Muscle layer of colon (tissue), 2 donors: Measurements from ENCODE around the gene PPP1R8.

Experiments used
- H3K27ac ChIP-seq: one replicate; pipeline ENCODE4 v1.7.0; 2013; ENCODE audit warnings: low read depth, mild to moderate bottlenecking, low read length, moderate library complexity
- H3K27me3 ChIP-seq, 2 donors: one replicate each; pipeline ENCODE4 v1.7.0; 2013; ENCODE audit warnings: low read length in 2 of 2, mild to moderate bottlenecking in 2 of 2; ENCODE audit not compliant: insufficient read depth in 2 of 2, control insufficient read depth in 1 of 2
- H3K36me3 ChIP-seq: one replicate; pipeline ENCODE4 v1.7.0; 2013; ENCODE audit warnings: mild to moderate bottlenecking, low read length; ENCODE audit not compliant: insufficient read depth
- H3K4me1 ChIP-seq: one replicate; pipeline ENCODE4 v1.7.0; 2013; ENCODE audit warnings: mild to moderate bottlenecking, low read length; ENCODE audit not compliant: insufficient read depth
- H3K4me3 ChIP-seq, 2 donors: one replicate each; pipeline ENCODE4 v1.7.0; 2013; ENCODE audit warnings: low read length in 2 of 2, low read depth in 1 of 2, mild to moderate bottlenecking in 1 of 2, moderate library complexity in 1 of 2
- H3K9ac ChIP-seq: one replicate; pipeline ENCODE4 v1.7.0; 2013; ENCODE audit warnings: low read length
- H3K9me3 ChIP-seq: one replicate; pipeline ENCODE4 v1.7.0; 2013; ENCODE audit warnings: mild to moderate bottlenecking, low read length
- donor health status: abdominal sarcoma.
- donor health status: Adenocarcinoma of cecum.

PPP1R8 gene

GRCh38 chr1:27873671-27874384 is 43.2 kb downstream of the PPP1R8 start:
- Histone ChIP-seq H3K9me3 (no peaks in the 10 kb centered on the region), H3K4me3 (no peak overlapping the region), H3K27me3 (peaks cover 0 to 9% of the 10 kb centered on the region in 2 donors), H3K36me3 (no peaks in the 10 kb centered on the region), H3K27ac (no peak overlapping the region), H3K9ac (no peak overlapping the region), H3K4me1 (peaks cover 4% of the 10 kb centered on the region)

GRCh38 chr1:27876341-27877114 is 45.9 kb downstream of the PPP1R8 start:
- peaks cover 0 to 9% of the 10 kb centered on the region in 2 donors for H3K27me3 ChIP-seq
- no peaks in the 10 kb centered on the region for H3K36me3 ChIP-seq
- no peak overlapping the region for H3K27ac ChIP-seq
- H3K9ac ChIP-seq: no peak overlapping the region
- H3K9me3 ChIP-seq: no peaks in the 10 kb centered on the region
- H3K4me1 ChIP-seq: peaks cover 4% of the 10 kb centered on the region
- H3K4me3 ChIP-seq: no peak overlapping the region

- Histone ChIP-seq H3K36me3 (no peaks in the 10 kb centered on the region), H3K9ac (no peak overlapping the region), H3K4me3 (no peak overlapping the region), H3K4me1 (peaks cover 4% of the 10 kb centered on the region), H3K27me3 (peaks cover 0 to 9% of the 10 kb centered on the region in 2 donors), H3K9me3 (no peaks in the 10 kb centered on the region), H3K27ac (no peak overlapping the region)
Measured at GRCh38 chr1:27877115-27877416, 46.5 kb downstream of the PPP1R8 start.

GRCh38 chr1:27878039-27878438 is 47.5 kb downstream of the PPP1R8 start:
- Histone ChIP-seq H3K4me3 (no peak overlapping the region), H3K9me3 (no peaks in the 10 kb centered on the region), H3K36me3 (no peaks in the 10 kb centered on the region), H3K27ac (no peak overlapping the region), H3K9ac (no peak overlapping the region), H3K27me3 (peaks cover 0 to 2% of the 10 kb centered on the region in 2 donors), H3K4me1 (peaks cover under 1% of the 10 kb centered on the region)

- H3K27ac ChIP-seq: no peak overlapping the region
- H3K36me3 ChIP-seq: no peaks in the 10 kb centered on the region
- H3K27me3 ChIP-seq: no peaks in the 10 kb centered on the region
- no peak overlapping the region for H3K4me3 ChIP-seq
- H3K9me3 ChIP-seq: no peaks in the 10 kb centered on the region
- no peaks in the 10 kb centered on the region for H3K4me1 ChIP-seq
- H3K9ac ChIP-seq: no peak overlapping the region
Measured at GRCh38 chr1:27878787-27879335, 48.3 kb downstream of the PPP1R8 start.

GRCh38 chr1:27879374-27880082 is 48.9 kb downstream of the PPP1R8 start:
- no peaks in the 10 kb centered on the region for H3K9me3 ChIP-seq
- no peak overlapping the region for H3K27ac ChIP-seq
- no peak overlapping the region for H3K4me3 ChIP-seq
- H3K27me3 ChIP-seq: no peaks in the 10 kb centered on the region
- H3K4me1 ChIP-seq: no peaks in the 10 kb centered on the region
- H3K36me3 ChIP-seq: no peaks in the 10 kb centered on the region
- no peak overlapping the region for H3K9ac ChIP-seq

- no peaks in the 10 kb centered on the region for H3K9me3 ChIP-seq
- no peak overlapping the region for H3K4me3 ChIP-seq
- no peaks in the 10 kb centered on the region for H3K4me1 ChIP-seq
- peaks cover 10% of the 10 kb centered on the region for H3K36me3 ChIP-seq
- H3K27me3 ChIP-seq: no peaks in the 10 kb centered on the region
- H3K27ac ChIP-seq: no peak overlapping the region
- no peak overlapping the region for H3K9ac ChIP-seq
Measured at GRCh38 chr1:27882543-27882903, 51.9 kb downstream of the PPP1R8 start.

GRCh38 chr1:27883536-27883935 is 53.0 kb downstream of the PPP1R8 start:
- Histone ChIP-seq H3K9ac (no peak overlapping the region), H3K9me3 (no peaks in the 10 kb centered on the region), H3K27ac (no peak overlapping the region), H3K36me3 (peaks cover 10% of the 10 kb centered on the region), H3K27me3 (no peaks in the 10 kb centered on the region), H3K4me1 (no peaks in the 10 kb centered on the region), H3K4me3 (no peak overlapping the region)

GRCh38 chr1:27884006-27884954 is 53.7 kb downstream of the PPP1R8 start:
- peaks cover 10% of the 10 kb centered on the region for H3K36me3 ChIP-seq
- H3K27ac ChIP-seq: no peak overlapping the region
- no peak overlapping the region for H3K9ac ChIP-seq
- no peaks in the 10 kb centered on the region for H3K4me1 ChIP-seq
- H3K9me3 ChIP-seq: no peaks in the 10 kb centered on the region
- H3K27me3 ChIP-seq: no peaks in the 10 kb centered on the region
- H3K4me3 ChIP-seq: no peak overlapping the region

GRCh38 chr1:27885114-27885528 is 54.5 kb downstream of the PPP1R8 start:
- Histone ChIP-seq H3K4me1 (no peaks in the 10 kb centered on the region), H3K27me3 (no peaks in the 10 kb centered on the region), H3K36me3 (peaks cover 10% of the 10 kb centered on the region), H3K4me3 (no peak overlapping the region), H3K27ac (peak overlapping the region; percentile 58), H3K9ac (no peak overlapping the region), H3K9me3 (no peaks in the 10 kb centered on the region)
